CD14-positive monocyte (primary cell): ENCODE results near the gene DGKQ. TPM values are rescaled to one million over a fixed set of nuclear protein-coding genes. Genes with fewer than 3 reads are reported as not detected.

Experiments used
- DNase-seq, 3 donors: peaks; one replicate each; pipeline ENCODE4 v3.0.0-alpha.2; 2011 to 2022
- H2AFZ ChIP-seq: 2 replicates; pipeline ENCODE4 v1.6.0; 2012; ENCODE audit warnings: mild to moderate bottlenecking, low read depth, low read length, inconsistent platforms; ENCODE audit not compliant: insufficient read depth, poor library complexity, severe bottlenecking
- H3K27ac ChIP-seq, 2 donors: 1 replicate in 1 of 2; 2 replicates in 1 of 2; pipeline ENCODE4 v1.5.1; 2012 to 2013; ENCODE audit warnings: low read length in 2 of 2, control low read depth in 1 of 2, inconsistent platforms in 1 of 2, low read depth in 1 of 2, mild to moderate bottlenecking in 1 of 2
- H3K27me3 ChIP-seq, 2 donors: one replicate each; pipeline versions ENCODE4 v1.6.0 to v1.6.1; 2011 to 2013; ENCODE audit warnings: low read length in 2 of 2; ENCODE audit not compliant: control insufficient read depth in 2 of 2, insufficient read depth in 2 of 2
- H3K36me3 ChIP-seq, 2 donors: replicated peaks in 1 of 2; 1 replicate in 1 of 2; 2 replicates in 1 of 2; pipeline versions ENCODE4 v1.5.1 to v1.6.1; 2012 to 2013; ENCODE audit warnings: low read length in 2 of 2, control low read depth in 1 of 2, inconsistent platforms in 1 of 2, mild to moderate bottlenecking in 1 of 2; ENCODE audit not compliant: insufficient read depth in 2 of 2, control insufficient read depth in 1 of 2
- H3K4me1 ChIP-seq, 2 donors: 1 replicate in 1 of 2; 2 replicates in 1 of 2; pipeline versions ENCODE4 v1.5.1 to v1.6.1; 2012 to 2013; ENCODE audit warnings: low read length in 2 of 2, control low read depth in 1 of 2, inconsistent platforms in 1 of 2, mild to moderate bottlenecking in 1 of 2, moderate library complexity in 1 of 2; ENCODE audit not compliant: insufficient read depth in 2 of 2, control insufficient read depth in 1 of 2
- H3K4me2 ChIP-seq: replicated peaks from 2 replicates; pipeline ENCODE3; 2012; ENCODE audit warnings: low read length, moderate library complexity, mild to moderate bottlenecking; ENCODE audit not compliant: poor library complexity, severe bottlenecking; ENCODE audit errors: extremely low read depth
- H3K4me3 ChIP-seq, 3 experiments: fragments of 200-600 bp in 1 of 3; sonication (generic) in 1 of 3; replicated peaks in 1 of 3; 1 replicate in 2 of 3; 2 replicates in 1 of 3; pipeline ENCODE4 v1.5.1; 2011 to 2013; ENCODE audit warnings: low read length in 3 of 3, mild to moderate bottlenecking in 3 of 3, control low read depth in 2 of 3, low read depth in 2 of 3, inconsistent platforms in 1 of 3, moderate library complexity in 1 of 3
- H3K79me2 ChIP-seq: 2 replicates; pipeline ENCODE4 v1.6.0; 2012; ENCODE audit warnings: mild to moderate bottlenecking, control low read depth, inconsistent platforms, low read length, moderate library complexity; ENCODE audit not compliant: insufficient read depth
- H3K9ac ChIP-seq: 2 replicates; pipeline ENCODE4 v1.6.0; 2017; ENCODE audit warnings: low read length, mild to moderate bottlenecking; ENCODE audit not compliant: insufficient read depth, poor library complexity, severe bottlenecking
- H3K9me3 ChIP-seq, 2 donors: replicated peaks in 1 of 2; 1 replicate in 1 of 2; 2 replicates in 1 of 2; pipeline versions ENCODE4 v1.5.1 to v1.6.1; 2012 to 2013; ENCODE audit warnings: low read length in 2 of 2, control low read depth in 1 of 2; ENCODE audit not compliant: control insufficient read depth in 1 of 2, insufficient read depth in 1 of 2
- H4K20me1 ChIP-seq: 2 replicates; pipeline ENCODE4 v1.6.0; 2012; ENCODE audit warnings: mild to moderate bottlenecking, low read length, control low read depth, moderate library complexity; ENCODE audit not compliant: insufficient read depth
- H3K27ac Mint-ChIP-seq, 7 donors: one replicate each; pipeline ENCODE4 v1.8.0; 2020; ENCODE audit warnings: mild to moderate bottlenecking in 7 of 7, mixed read lengths in 7 of 7, moderate library complexity in 6 of 7, inconsistent platforms in 2 of 7
- H3K27me3 Mint-ChIP-seq, 3 donors: one replicate each; pipeline ENCODE4 v1.8.0; 2021 to 2022; ENCODE audit warnings: low read depth in 3 of 3, mild to moderate bottlenecking in 3 of 3, mixed read lengths in 3 of 3, moderate library complexity in 3 of 3, inconsistent platforms in 1 of 3
- H3K36me3 Mint-ChIP-seq, 2 donors: one replicate each; pipeline ENCODE4 v1.8.0; 2020; ENCODE audit warnings: mixed read lengths in 2 of 2, inconsistent platforms in 1 of 2, mild to moderate bottlenecking in 1 of 2
- H3K4me1 Mint-ChIP-seq: one replicate; pipeline ENCODE4 v1.8.0; 2020; ENCODE audit warnings: mild to moderate bottlenecking, mixed read lengths
- H3K4me3 Mint-ChIP-seq, 2 donors: one replicate each; pipeline ENCODE4 v1.8.0; 2020; ENCODE audit warnings: mild to moderate bottlenecking in 2 of 2, mixed read lengths in 2 of 2, moderate library complexity in 1 of 2
- H3K9me3 Mint-ChIP-seq, 7 donors: one replicate each; pipeline ENCODE4 v1.8.0; 2020 to 2022; ENCODE audit warnings: mixed read lengths in 7 of 7, mild to moderate bottlenecking in 6 of 7, moderate library complexity in 6 of 7, inconsistent platforms in 2 of 7
- CTCF ChIP-seq: fragments of 200-600 bp; IDR thresholded peaks from one replicate; pipeline ENCODE4 v1.8.0; 2022; ENCODE audit warnings: antibody characterized with exemption, mild to moderate bottlenecking
- WGBS: methylation state at CpG from one replicate; pipeline ENCODE4 v1.1.5; 2013; ENCODE audit warnings: missing lambda C conversion rate; ENCODE audit not compliant: insufficient coverage; 5-methylcytosine and 5-hydroxymethylcytosine counted together
- intact Hi-C, 2 donors: fragments of 100-400 bp; cut with micrococcal nuclease; formaldehyde crosslinking; loops; one replicate each; pipeline versions ENCODE4 v1.15.0 to v1.15.1; 2023
- polyA plus RNA-seq, 3 donors: library from polyadenylated mRNA; depleted of rRNA in 1 of 3; unstranded in 2 of 3; stranded (reverse) in 1 of 3; fragments of 300-500 nt in 2 of 3; fragments of >200 nt in 1 of 3; fragmentation: Illumina TruSeq in 2 of 3; gene quantifications; 1 replicate in 2 of 3; 2 replicates in 1 of 3; pipeline ENCODE4 v1.2.3, GENCODE V29; 2012 to 2021

Gene DGKQ
- polyA plus RNA-seq, 3 donors = 0.58 to 23.1 (median 2.4) TPM

GRCh38 chr4:960140-960635 lies 13.2 kb downstream of the DGKQ start:
- Histone ChIP-seq H3K27me3 (no peaks in the 10 kb centered on the region), H3K4me3 (no peak overlapping the region), H3K79me2 (no peaks in the 10 kb centered on the region), H3K36me3 (peaks cover 36 to 92% of the 10 kb centered on the region in 2 donors), H3K9ac (no peak overlapping the region), H2AFZ (no peak overlapping the region), H4K20me1 (peaks cover 20% of the 10 kb centered on the region), H3K4me1 (no peaks in the 10 kb centered on the region), H3K27ac (no peak overlapping the region), H3K4me2 (no peak overlapping the region), H3K9me3 (no peaks in the 10 kb centered on the region)
- Mint-ChIP-seq H3K27me3 (no peaks in the 10 kb centered on the region), H3K36me3 (peaks cover 27 to 63% of the 10 kb centered on the region in 2 donors), H3K27ac (no peak overlapping the region), H3K4me1 (no peaks in the 10 kb centered on the region), H3K4me3 (no peak overlapping the region), H3K9me3 (no peaks in the 10 kb centered on the region)
- DNase-seq = no peak
- intact Hi-C loops = no loop called here
- 96% methylated on average over 16 of the region's 16 CpGs for WGBS
- TF ChIP-seq CTCF = no peak

GRCh38 chr4:959338-960139 lies 13.8 kb downstream of the DGKQ start:
- no peak for TF ChIP-seq CTCF
- Histone ChIP-seq H3K27me3 (no peaks in the 10 kb centered on the region), H3K9me3 (no peaks in the 10 kb centered on the region), H3K4me2 (no peak overlapping the region), H3K9ac (no peak overlapping the region), H3K79me2 (no peaks in the 10 kb centered on the region), H3K36me3 (peaks cover 42 to 92% of the 10 kb centered on the region in 2 donors), H4K20me1 (peaks cover 18% of the 10 kb centered on the region), H3K4me3 (no peak overlapping the region), H2AFZ (no peak overlapping the region), H3K27ac (no peak overlapping the region), H3K4me1 (no peaks in the 10 kb centered on the region)
- intact Hi-C loops = no loop called here
- no peaks in the 10 kb centered on the region for H3K27me3 Mint-ChIP-seq
- WGBS = 90% methylated on average over 23 of the region's 24 CpGs
- H3K4me1 Mint-ChIP-seq = no peaks in the 10 kb centered on the region
- H3K27ac Mint-ChIP-seq = peak overlapping the region in 1 of 7 donors; percentile 13
- H3K4me3 Mint-ChIP-seq = no peak overlapping the region
- no peak for DNase-seq
- no peaks in the 10 kb centered on the region for H3K9me3 Mint-ChIP-seq
- H3K36me3 Mint-ChIP-seq = peaks cover 32 to 66% of the 10 kb centered on the region in 2 donors
